NCI-H1048 (cell line): ENCODE data around the gene RIMKLA.

Experiments used
- DNase-seq: peaks from one replicate; lab custom pipeline; 2025; lab: John Stamatoyannopoulos, UW

Gene RIMKLA, protein sequence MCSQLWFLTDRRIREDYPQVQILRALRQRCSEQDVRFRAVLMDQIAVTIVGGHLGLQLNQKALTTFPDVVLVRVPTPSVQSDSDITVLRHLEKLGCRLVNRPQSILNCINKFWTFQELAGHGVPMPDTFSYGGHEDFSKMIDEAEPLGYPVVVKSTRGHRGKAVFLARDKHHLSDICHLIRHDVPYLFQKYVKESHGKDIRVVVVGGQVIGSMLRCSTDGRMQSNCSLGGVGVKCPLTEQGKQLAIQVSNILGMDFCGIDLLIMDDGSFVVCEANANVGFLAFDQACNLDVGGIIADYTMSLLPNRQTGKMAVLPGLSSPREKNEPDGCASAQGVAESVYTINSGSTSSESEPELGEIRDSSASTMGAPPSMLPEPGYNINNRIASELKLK

DNA sequence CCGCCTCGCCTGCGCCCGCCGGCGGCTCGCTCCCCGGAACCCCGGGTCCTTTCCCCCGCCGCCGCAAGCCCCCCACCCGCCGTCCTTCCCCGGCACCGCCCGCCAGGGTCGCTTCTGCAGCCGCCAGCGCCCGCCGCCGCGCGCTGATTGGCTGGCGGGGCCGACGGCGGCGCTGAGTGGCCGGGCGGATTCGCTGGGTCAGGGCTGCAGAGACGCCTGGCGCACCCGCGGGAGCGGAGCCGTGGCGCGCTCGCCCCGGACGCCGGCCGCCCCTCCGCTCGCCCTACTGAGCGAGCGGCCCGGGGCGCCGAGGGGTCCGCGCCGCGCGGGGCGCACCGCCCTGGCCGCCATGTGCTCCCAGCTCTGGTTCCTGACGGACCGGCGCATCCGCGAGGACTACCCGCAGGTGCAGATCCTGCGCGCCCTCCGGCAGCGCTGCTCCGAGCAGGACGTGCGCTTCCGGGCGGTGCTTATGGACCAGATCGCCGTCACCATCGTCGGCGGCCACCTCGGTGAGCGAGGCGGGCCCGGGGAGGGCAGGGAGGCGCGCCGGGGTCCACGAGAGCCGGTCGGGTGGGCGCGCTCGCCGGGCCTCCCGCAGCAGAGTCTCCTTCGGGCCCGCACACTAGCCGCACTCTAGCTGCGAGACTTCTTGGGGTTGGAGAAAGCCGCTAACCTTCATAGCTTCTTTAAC is at the start of gene RIMKLA:
RIMKLA (plus strand) TSS at position 207 of the 694 bp plus-strand sequence; CDS start at position 350, 143 bp downstream.
- peak; percentile 22 for DNase-seq

DNA sequence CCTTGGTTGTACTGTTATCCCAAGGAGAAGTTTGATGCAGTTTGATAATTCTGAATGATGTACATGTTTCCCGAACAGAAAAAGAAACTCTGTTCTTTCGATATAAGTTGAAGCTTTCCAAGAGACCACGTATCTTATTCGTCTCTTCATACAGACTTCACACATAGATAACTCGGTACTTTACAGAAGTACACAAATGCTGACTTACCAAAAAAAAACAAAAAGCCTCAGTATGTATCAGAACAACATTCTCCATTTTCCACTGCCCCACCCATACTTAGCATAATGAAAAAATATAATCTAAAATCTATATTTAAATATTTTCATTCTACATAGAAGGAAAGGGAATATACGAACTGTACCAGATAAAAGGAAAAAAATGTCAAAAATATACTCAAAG is 47.7 kb upstream of the RIMKLA start:
- DNase-seq, result no peak

DNA sequence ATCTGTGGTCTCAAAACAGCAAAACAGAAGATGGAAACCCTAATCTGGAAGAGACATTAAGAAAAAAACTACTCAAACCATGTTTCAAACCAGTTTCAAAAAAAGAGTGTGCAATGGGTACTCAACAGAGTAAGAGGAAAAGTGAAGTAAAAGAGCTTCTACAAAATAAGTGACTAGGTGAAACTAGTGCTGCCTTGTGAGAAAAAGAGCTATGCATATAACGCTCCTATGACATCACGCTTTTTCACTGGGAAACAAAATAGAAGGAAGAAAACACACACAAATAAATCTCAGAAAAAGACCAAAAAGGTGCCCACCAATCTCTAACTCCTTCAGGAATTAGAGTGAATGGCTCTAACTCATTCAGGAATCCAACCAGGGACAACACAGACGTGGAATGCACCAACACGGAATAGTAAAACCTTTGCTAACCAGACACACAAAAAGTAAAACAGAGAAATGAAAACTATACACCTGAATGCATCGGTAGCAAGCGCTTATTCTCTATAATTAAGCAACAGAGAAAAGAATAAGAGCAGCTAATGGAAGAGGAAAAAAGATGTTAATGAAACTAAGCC is 46.8 kb upstream of the RIMKLA start:
- DNase-seq, result no peak

DNA sequence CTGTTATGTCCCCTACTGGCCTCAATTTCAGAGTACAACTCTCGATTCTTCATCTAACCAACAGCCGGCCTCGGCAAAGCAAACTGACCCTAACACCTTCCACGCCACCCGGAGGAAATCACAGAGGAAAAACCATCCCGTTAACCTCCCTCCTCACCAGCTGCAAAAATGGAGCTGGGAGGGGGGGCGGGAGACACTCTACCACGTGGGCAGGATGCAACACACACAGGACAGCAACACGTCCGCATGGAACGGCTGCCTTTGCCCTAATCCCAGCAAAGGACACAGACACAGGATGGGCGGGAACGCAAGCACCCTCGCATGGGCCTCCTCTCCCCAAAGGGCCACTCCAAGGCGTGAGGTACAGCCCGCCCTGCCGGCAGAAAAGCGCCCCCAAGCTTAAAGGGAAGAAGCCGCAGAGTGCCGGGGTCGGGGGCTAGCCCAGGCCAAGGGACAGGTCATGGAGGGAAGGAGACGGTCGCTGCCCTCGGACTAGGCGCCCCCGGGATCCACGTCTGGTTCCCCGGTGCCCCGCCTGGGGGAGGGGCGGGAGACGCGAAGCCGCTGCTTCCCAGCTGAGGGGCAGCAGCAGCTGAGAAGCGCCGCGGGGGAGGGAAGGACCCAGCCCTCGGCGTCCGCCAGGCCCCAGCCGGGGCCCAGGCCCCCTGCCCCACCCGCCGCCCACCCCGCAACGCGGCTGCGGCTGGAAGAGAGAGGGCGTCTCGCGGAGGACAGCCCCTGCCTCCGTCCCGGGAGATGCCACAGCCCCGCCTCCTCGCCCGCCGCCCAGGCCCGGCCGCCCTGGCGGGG is 46.1 kb upstream of the RIMKLA start:
- no peak for DNase-seq

DNA sequence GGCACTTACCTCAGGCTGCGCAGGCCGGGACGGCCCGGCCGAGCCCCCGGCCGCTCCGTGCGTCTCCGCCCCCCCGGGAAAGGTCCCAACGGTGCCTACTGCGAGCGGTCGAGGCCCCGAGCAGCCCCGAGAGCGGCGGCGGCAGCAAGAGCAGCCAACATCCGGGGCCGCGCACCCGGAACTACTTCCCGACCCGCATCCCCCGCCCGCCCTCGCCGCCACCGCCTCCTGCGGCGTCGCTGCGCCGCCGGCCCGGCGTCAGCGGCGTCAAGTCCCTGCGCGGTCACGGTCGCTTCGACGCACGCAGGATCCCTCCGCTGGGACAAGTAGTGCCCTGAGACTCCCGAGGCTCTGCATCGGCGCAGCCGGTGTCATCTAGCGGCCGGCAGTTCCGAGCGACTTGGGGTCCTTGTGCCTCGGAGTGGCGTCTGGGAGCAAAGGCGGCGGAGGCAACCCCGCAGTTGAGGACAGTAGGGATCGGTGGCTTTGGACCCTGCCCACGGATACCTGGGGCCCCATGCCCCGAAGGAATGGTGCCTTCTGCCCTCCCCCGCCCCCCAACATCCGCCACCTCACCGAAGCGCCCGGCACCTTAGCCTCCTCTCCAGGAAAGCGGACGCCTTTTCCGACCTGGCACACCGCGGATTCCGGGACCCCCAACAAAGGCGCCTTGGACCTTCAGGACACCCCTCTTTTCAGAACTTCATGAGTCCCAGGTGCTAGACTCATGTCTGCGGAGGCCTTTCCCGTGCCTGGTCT is 45.4 kb upstream of the RIMKLA start, which contains the start of gene FOXJ3:
FOXJ3 (minus strand) TSS at position 186 of the 759 bp plus-strand sequence. CDS start 24,142 bp downstream, outside the sequence.
- peak; percentile 81 for DNase-seq

DNA sequence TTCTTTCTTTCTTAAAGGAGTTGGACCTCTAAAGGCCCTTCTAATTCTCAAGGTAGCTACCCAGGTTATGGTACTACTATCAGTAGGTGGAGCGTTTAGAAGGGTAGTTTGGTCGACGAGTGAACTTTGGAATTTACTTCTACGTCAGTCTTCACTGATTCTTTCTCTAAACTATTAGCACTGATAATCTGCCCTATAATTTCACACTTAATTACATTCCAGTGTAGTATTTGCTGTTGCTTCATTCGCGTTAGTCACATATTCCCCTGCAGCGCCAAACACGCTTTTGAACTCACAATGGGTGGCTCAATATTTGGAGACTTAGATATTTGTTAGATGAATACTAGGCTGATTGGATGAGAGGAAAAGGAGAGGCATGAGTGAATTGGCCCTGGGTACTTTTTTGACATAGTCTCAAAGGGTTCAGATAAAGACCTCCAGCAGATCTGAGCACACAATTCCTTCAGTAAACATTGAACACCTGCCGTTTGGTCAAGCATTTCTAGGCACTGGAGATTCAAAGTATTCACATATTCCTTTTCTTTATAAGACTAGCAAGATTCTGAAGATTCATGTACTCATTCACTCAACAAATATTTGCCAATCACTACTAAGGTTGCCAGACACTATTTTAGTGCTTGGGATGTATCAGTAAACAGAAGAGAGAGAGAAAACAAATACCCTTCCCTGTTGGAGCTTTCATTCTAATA is 44.6 kb upstream of the RIMKLA start:
- DNase-seq, result no peak

DNA sequence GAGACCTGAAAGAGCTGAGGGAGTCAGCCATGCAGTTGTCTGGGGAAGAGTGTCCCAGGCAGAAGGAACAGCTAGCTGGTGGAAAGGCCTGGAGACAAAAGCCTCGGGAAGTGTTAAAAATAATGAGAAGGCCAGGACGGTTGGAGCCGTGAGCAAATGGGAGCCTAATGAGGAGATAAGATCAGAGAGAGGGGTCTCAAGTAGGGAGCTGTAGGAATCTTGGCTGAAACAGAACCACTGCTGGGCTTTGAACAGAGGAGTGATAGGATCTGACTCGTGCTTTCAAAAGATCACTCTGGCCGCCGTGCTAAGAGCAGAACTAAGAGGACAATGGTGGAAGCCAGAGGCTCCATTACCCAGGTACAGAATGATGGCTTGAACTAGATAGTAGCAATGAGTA is 43.6 kb upstream of the RIMKLA start:
- no peak for DNase-seq

DNA sequence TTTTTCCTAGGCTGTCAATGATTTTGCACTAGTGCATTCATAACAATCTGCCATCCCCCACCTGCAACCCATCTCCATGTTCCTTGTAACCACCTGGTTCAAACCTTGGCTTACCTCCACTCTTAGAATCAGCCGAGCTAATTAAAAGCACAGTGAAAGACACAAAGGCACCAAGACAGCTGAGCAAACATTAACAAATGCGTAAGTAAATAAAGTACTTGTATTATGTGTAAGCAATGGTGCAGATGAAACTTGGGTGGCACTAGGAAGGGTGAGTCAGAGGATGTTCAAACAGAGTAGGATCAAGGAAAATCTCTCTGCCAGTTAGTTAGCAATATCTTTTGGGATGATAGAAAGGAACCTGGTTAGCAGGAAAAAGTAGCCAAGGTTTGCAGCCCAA is 40.5 kb upstream of the RIMKLA start:
- DNase-seq, result no peak

DNA sequence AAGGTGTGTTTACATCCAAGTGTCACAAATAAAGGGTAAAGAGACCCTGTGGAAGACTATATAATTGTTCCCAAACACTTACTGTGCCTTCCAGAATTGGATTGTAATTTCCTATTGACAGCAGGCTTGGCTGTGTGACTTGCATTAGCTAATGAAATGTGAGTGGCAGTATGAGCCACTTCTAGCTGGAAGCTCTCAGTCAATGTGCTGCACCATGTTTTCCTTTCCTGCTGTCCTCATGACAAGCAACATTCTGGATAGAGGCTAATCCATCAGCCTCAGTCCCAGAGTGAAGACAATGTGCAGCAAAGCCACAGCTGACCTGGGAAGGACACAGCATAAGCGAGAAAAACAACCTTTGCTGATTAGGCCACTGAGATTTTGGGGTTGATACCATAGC is 39.7 kb upstream of the RIMKLA start:
- DNase-seq, result no peak

DNA sequence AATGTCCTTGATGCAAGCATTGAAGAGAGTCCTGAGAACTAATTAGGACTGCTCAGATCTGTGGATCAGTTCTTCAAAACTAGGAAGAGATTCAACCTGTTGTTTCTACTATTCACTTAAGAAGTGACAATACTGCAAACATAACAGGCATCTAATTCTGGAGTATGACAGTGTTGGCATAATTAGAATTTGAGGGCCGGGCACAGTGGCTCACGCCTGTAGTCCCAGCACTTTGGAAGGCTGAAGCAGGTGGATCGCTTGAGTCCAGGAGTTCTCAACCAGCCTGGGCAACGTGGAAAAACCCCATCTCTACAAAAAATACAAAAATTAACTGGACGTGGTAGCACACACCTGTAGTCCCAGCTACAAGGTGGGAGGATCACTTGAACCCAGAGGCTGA is 37.5 kb upstream of the RIMKLA start:
- DNase-seq, result no peak

DNA sequence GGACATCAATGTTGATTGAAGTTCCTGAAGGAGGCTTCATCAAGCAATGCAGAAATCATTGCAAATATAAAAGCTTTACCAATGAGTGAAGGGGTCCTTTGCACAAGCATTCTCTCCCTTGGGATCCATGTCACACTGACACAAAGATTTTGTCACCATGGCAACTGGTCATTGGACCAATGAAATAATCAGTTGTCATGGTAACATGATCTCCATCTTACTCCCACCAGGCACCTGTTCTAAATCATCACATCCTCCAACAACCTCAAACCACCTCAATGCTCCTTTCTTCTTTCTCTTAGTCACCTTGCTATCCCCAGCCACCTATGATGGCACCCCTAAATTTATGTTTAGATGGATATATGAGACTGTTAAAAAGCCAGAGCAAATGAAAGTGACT is 32.1 kb upstream of the RIMKLA start:
- DNase-seq, result no peak

DNA sequence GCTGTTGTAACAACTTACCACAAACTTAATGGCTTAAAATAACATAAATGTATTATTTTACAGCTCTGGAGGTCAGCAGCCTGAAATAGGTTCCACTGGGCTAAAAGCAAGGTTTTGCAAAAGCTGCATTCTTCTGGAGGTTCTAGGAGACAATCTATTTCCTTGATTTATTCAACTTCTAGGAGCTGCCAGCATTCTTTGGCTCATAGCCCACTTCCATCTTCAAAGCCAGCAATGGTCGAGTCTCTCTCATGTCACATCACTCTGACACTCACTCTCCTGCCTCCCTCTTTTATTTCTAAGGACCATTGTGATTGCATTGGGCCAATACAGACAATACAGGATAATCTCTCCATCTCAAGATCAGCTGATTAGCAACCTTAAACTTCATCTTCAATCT is 30.5 kb upstream of the RIMKLA start:
- no peak for DNase-seq

DNA sequence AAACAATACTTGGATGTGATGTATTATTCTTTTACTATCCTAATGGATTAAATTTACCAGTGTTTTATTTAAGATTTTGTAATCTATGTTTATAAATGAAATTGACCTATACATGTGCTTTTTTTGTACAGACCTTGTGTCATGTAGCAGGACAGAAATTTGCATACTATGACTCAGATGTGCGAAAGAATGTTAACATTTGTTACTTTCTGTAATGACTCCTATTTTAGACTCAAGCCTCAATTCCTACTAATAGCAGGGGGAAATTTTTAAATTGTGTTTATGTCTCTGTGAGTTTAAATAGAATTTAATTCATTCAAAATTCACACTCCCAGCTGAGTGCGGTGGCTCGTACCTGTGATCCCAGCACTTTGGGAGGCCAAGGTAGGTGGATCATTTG is 21.8 kb upstream of the RIMKLA start:
- no peak for DNase-seq

DNA sequence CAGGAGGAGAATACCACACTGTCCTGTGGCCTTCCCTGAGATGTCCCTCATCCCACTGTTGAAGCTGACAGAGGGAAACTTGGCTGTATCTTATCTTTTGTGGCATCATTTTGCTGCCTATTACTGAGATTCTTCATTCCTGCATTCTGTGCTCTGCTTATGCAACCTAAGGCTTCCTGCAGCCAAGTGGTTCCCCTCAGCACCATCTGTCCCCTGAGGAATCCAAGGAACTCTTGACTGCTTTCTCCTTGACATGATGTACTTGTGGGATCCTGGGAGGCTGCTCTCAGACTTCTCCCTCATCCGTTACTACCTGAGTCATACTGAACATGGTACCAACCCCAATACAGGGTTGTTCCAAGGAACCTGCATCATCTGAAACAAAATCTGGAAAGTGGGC is 21.1 kb upstream of the RIMKLA start:
- DNase-seq, result no peak

DNA sequence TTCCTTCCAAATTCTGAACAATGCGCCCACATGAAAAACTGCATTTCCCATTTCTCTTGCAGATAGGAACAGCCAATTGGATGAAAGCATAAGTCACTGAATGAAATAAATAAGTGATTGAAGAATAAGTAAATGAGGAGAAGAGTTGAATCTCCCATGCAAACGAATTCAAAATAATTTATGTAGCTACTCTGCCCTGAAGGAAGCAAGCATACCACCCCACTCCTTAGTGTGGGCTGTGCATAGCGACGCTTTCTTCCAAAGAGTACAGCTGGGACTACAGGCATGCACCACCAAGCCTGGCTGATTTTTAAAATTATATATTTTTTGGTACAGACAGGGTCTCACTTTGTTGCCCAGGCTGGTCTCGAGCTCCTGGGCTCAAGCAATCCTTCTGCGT is 16.5 kb upstream of the RIMKLA start:
- DNase-seq, result no peak

DNA sequence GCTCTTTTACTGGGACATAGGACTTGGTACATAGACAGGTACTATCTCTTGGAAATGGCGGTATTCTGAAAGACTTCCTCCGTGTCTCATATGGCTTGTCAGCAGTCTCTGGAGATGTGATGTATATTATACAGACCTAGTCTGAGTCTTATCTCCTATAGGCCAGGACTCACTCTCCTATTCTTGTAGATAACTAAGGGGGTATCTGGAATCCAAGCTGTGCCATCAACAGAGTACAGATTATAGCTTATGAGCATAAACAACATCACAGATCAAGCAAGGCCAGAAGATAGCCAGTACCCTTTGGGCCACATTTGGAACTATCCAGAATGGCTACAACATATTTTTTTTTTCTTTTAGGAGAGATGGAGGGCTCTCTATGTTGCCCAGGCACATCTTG is 16.1 kb upstream of the RIMKLA start:
- no peak for DNase-seq

DNA sequence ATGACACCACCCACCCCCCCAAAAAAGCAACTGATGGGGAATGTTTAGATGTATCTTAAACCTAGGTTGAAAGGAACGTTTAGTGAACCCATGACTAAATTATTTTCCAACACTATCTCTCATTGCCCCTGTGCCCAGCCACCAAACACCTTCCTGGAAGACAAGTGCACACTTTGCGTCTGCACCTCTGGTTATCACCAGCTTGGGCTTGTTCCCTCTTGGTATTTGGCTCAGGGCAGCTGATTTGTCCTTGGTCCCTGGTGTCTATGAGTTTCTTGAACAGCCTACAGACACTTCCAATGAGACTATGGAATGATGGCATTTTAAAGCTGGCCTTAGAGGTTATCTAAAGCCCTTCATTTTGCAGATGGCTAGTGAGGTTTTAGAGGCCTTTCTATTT is 15.5 kb upstream of the RIMKLA start:
- no peak for DNase-seq

DNA sequence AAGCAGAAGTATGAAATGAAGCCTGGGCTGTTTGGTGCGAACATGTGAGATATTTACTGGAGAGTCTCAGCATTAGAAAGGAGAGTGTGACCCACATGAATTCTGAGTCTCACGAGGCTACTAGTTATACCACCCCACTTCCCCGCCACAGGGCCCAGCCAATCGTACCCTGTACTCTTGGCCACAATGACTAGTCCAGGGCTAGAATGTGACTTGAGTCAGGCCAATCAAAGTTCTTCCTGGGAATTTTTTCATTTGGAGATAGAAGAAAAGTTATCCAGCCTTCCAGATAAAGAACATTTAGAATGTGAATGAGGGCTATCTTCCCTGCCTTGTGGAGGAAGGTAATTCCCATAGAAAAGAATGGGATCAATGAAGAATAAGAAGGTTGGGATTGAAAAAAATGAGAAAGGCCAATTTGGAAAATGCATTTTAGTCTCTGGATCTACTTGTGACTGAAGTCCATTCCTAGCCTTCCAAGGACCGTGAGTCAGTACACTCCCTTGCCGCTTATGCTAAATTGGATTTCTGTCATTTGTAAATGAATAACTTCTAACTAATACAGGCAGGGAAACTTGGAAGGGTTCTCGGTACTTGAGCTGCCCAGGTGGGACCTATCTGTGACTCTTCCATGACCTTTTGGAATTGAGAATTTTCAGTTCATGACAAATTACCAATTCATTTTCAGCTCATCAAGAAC is 12.3 kb upstream of the RIMKLA start:
- DNase-seq, result no peak

DNA sequence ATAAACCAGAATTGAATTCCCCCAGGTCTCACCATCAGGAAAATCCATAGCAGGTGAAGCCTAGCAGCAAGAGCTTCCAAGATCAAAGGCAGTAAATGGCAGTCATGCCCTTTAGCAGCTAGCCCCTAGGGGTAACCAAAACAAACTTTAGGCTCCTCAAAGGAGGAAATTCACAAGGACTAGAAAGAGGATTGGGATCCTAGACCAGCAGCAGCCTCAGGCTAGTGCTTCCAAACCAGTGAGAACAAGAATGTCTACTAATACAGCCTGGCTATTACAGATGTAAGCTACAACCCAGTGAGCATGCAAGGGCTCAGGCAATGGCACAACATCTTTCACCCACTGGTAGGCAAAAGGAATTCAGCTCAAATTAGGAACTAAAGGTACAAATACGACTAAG is 11.1 kb upstream of the RIMKLA start:
- no peak for DNase-seq

DNA sequence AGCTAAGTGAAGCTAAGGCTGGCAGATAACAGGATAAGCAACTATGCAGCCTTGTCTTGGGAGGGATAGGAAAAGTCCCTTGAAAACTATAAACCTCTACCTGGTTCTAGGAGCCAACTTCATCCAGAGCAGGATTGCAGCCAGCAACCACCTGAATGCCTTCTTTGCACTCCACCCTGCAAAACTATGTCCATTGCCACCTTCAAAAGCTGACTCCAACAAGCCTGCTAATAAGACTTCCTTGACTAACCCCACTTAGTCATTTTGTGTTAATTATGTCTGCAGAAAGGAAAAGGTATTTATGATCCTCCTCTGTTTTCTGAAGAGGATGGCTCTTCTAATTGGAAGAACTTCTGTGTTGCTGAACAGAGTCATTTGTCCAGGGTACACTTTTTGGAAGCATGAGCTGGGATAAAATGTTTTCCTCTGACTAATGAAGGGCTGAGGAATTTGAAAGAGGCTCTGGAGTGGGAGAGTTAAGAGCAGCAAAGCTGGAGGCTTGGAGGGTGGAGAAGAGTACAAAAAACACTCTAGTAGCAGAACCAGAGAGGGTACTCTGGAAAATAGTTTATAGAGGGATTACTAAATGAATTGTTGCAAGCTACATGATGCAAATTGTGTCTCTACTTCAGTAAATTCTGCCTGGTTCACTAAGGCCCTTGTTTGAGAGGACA is 9.6 kb upstream of the RIMKLA start:
- no peak for DNase-seq
